Suprapubic skin (tissue), 4 donors: ENCODE results near the gene SLC22A14. TPM values are rescaled to one million over a fixed set of nuclear protein-coding genes. Genes with fewer than 3 reads are reported as not detected.

ENCODE experiments used
- DNase-seq, 2 donors: peaks; one replicate each; pipeline ENCODE4 v3.0.0-alpha.2; 2019; ENCODE audit warnings: low spot score in 2 of 2
- H3K27ac ChIP-seq: fragments of 200-600 bp; sonication (generic); one replicate; pipeline ENCODE4 v1.5.1; 2019
- H3K27me3 ChIP-seq: fragments of 200-600 bp; sonication (generic); one replicate; pipeline ENCODE4 v1.5.1; 2019
- H3K36me3 ChIP-seq: fragments of 200-600 bp; sonication (generic); one replicate; pipeline ENCODE4 v1.5.1; 2019
- H3K4me1 ChIP-seq: fragments of 200-600 bp; sonication (generic); one replicate; pipeline ENCODE4 v1.5.1; 2019
- H3K4me3 ChIP-seq: fragments of 200-600 bp; sonication (generic); one replicate; pipeline ENCODE4 v1.5.1; 2019; ENCODE audit warnings: mild to moderate bottlenecking
- H3K9me3 ChIP-seq: fragments of 200-600 bp; sonication (generic); one replicate; pipeline ENCODE4 v1.5.1; 2019
- CTCF ChIP-seq, 2 donors: fragments of 200-600 bp in 1 of 2; fragments of 450-650 bp in 1 of 2; sonication (generic) in 1 of 2; IDR thresholded peaks; one replicate each; pipeline ENCODE4 v1.5.1; 2016 to 2019; ENCODE audit warnings: antibody characterized with exemption in 2 of 2, mild to moderate bottlenecking in 1 of 2, moderate library complexity in 1 of 2
- EP300 ChIP-seq: sonication (generic); formaldehyde crosslinking; IDR thresholded peaks from one replicate; pipeline ENCODE4 v1.6.1; 2017; ENCODE audit warnings: antibody characterized with exemption
- POLR2A ChIP-seq, 2 donors: fragments of 450-650 bp; IDR thresholded peaks; one replicate each; pipeline ENCODE4 v1.6.1; 2017; ENCODE audit warnings: antibody characterized with exemption in 2 of 2, mild to moderate bottlenecking in 2 of 2, moderate library complexity in 2 of 2
- POLR2AphosphoS5 ChIP-seq, 3 donors: sonication (generic); formaldehyde crosslinking; IDR thresholded peaks; one replicate each; pipeline ENCODE4 v1.6.1; 2017; ENCODE audit warnings: antibody characterized with exemption in 3 of 3
- WGBS: methylation state at CpG from one replicate; pipeline ENCODE4 v1.1.5; 2018; 5-methylcytosine and 5-hydroxymethylcytosine counted together
- total RNA-seq, 4 donors: library from RNA; depleted of rRNA; stranded (reverse); fragments of >200 nt; gene quantifications; one replicate each; pipeline ENCODE4 v1.1.0, GENCODE V29; 2016

SLC22A14 gene
- total RNA-seq, 4 donors from 2014 or later: 0.64 TPM; not detected in 3

GRCh38 chr3:38314112-38314763 is 32.1 kb downstream of the SLC22A14 start:
- TF ChIP-seq POLR2A (IDR thresholded peaks at IDR 0.05) (no peak), EP300 (no peak), POLR2AphosphoS5 (IDR thresholded peaks at IDR 0.05) (no peak), CTCF (IDR thresholded peaks at IDR 0.05) (no peak)
- no peak for DNase-seq
- WGBS: 59% methylated on average over 4 of the region's 4 CpGs
- no peaks in the 10 kb centered on the region for H3K4me1 ChIP-seq
- no peaks in the 10 kb centered on the region for H3K9me3 ChIP-seq
- H3K27me3 ChIP-seq: no peaks in the 10 kb centered on the region
- H3K4me3 ChIP-seq: no peak overlapping the region
- H3K27ac ChIP-seq: no peak overlapping the region
- H3K36me3 ChIP-seq: no peaks in the 10 kb centered on the region

- 74% methylated on average over 4 of the region's 5 CpGs for WGBS
- Histone ChIP-seq H3K27ac (no peak overlapping the region), H3K36me3 (no peaks in the 10 kb centered on the region), H3K4me1 (no peaks in the 10 kb centered on the region), H3K9me3 (no peaks in the 10 kb centered on the region), H3K27me3 (no peaks in the 10 kb centered on the region), H3K4me3 (no peak overlapping the region)
- TF ChIP-seq POLR2AphosphoS5 (IDR thresholded peaks at IDR 0.05) (no peak), POLR2A (IDR thresholded peaks at IDR 0.05) (no peak), CTCF (IDR thresholded peaks at IDR 0.05) (no peak), EP300 (no peak)
- no peak for DNase-seq
Measured at GRCh38 chr3:38314764-38315487, 32.8 kb downstream of the SLC22A14 start.

- H3K27ac ChIP-seq: no peak overlapping the region
- no peaks in the 10 kb centered on the region for H3K4me1 ChIP-seq
- 90% methylated on average over 8 of the region's 10 CpGs for WGBS
- H3K9me3 ChIP-seq: no peaks in the 10 kb centered on the region
- no peak overlapping the region for H3K4me3 ChIP-seq
- no peak for TF ChIP-seq EP300
- TF ChIP-seq POLR2AphosphoS5 (IDR thresholded peaks at IDR 0.05): no peak
- TF ChIP-seq CTCF (IDR thresholded peaks at IDR 0.05): no peak
- no peak for TF ChIP-seq POLR2A (IDR thresholded peaks at IDR 0.05)
- no peaks in the 10 kb centered on the region for H3K36me3 ChIP-seq
- H3K27me3 ChIP-seq: no peaks in the 10 kb centered on the region
- DNase-seq: no peak
Measured at GRCh38 chr3:38315488-38316230, 33.6 kb downstream of the SLC22A14 start.

DNA sequence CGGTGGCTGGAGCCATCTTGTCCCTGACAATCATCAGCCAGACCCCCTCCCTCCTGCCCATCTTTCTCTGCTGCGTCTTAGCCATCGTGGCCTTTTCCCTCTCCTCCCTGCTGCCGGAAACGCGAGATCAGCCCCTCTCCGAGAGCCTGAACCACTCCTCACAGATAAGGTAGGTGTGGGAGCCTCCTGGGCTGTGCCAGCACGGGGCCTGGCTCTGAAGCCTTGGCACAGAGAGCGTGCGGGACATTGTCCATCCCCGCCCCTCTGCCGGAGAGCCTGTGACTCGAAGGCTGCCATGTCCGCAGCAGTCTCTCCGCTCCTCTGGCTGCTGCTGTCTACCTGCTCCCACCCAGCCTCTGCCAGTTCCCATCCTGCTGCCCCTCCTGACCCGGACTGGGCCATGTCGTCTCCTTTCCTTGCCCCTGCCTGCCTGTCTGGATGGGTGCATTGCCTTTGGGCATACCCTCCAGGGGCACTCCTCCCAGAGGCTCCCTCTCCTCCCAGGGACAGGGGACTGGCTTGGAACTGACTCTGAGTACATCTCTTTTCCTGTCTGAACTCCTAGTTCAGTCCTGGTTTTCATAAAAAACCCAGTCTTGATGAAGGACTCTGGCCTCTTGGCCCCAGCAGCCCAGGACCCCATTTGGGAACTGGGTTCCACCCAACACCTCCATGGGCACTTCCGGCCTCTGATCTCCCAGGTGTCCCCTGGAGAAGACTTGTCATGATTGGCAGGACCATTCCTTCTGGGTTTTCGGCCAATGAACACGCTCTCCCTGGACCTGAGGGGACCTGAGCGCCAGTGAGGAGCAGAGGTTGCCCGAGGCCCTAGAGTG is 34.5 kb downstream of the SLC22A14 start:
- no peak for DNase-seq
- Histone ChIP-seq H3K4me3 (no peak overlapping the region), H3K4me1 (no peaks in the 10 kb centered on the region), H3K36me3 (no peaks in the 10 kb centered on the region), H3K27me3 (no peaks in the 10 kb centered on the region), H3K27ac (no peak overlapping the region), H3K9me3 (no peaks in the 10 kb centered on the region)
- WGBS: 84% methylated on average over 22 of the region's 22 CpGs
- no peak for TF ChIP-seq POLR2AphosphoS5 (IDR thresholded peaks at IDR 0.05)
- TF ChIP-seq EP300: no peak
- no peak for TF ChIP-seq POLR2A (IDR thresholded peaks at IDR 0.05)
- TF ChIP-seq CTCF (IDR thresholded peaks at IDR 0.05): no peak
